ENCODE measurements around the gene SEC14L1.
A peak's percentile ranks its signal among the peaks of the same experiment; 100 is the strongest.

Gene SEC14L1

DNA sequence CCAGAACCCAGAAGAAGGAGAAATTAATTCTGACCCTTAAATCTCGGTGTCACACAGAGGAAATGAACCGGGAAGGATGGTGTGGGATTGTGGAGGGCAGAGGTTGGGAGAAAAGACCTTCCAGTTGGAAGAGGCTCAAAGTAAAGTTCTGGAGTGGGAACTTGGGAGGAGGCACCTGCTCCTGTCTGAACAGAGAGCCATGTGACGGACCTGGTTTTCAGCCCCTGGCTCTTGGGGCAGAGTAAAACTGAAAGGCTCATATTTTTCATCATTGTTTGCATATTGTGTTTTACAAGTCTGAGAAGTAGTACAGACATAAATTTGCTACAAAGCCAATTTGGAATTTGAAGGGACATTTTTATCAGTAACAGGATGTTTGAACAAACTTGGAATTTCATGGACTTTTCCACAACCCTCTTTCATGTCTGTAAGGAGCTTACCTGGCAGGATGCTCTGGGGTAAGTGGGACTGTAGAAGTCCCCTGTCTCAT is 24.4 kb upstream of the SEC14L1 start:
- no peak for DNase-seq (ENCODE audit: low read depth)

DNA sequence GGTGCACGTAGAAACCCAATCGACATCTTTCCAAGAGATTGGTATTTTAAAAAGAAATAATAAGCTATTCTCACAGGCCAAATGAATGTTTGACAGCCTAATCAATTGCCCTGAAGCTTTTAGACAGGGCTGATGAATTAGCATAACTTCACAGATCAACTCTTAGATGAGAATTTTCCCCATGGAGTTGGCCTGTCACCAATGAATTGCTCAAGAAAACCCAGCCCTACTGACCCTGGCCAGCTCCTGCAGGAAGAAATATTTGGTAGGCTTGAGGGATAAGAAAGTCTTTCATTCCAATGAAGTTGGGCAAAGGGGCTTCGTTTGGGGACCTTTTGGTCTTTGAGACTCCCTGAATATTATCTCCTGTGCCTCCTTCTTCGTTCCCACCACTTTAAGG is 23.4 kb upstream of the SEC14L1 start:
- DNase-seq (ENCODE audit: low read depth) = no peak

DNA sequence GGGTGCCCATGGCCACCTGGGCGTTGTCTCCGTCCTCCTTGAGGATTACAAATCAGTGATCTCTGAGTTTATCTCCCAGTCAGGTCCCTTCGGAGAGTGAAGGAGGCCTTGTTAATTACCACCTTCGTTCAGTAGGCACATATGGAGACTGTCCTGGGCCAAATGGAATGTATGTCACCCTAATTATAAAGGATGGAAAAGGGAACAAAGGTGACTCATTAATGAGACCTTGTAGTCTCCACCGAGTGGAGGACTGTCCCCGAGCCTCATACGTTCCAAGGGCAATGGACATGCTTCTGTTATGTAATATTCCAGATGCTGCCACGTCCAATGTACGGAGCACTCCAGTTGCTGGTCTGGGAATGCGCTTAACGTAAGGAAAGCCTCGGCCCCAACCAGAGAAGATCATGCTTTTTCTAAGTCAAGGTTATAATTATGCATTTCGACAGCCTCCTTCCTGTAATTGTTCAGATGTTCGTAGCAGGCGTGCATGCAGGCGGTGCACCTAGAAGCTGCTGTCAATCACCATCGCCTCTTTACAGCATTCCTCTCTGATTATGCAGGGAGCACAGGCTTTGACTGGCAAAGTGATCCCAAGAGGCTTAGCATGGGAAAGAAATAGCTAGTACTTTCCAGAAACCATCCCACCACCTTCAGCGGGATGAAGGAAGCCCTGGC is 22.4 kb upstream of the SEC14L1 start:
- DNase-seq (ENCODE audit: low read depth) = no peak

DNA sequence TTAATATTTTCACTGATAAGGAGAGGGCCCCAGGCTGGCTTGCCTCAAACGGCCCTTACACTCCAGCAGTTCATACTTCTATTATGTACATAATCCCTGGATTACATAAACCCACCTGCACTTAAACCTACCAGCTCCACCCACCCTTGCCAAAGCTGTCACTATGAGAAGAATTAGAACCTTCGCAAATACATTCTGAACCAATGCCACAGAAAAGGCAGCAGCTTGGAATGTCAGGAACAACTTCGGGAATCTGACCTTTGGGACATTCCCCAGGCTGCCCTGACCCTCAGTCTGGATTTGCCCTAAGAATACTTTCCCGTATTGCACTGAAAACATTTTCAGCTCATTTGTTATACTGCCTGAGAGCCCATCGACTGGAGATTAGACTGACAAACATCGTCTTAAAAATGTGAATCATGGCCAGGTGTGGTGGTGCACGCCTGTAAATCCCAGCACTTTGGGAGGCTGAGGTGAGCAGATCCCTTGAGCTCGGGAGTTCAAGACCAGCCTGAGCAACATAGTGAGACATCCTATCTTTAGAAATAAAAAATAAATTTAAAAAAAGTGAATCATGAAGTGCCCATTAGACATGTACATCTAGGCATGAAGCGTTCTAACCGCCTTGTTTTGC is 21.0 kb upstream of the SEC14L1 start:
- no peak for DNase-seq (ENCODE audit: low read depth)

DNA sequence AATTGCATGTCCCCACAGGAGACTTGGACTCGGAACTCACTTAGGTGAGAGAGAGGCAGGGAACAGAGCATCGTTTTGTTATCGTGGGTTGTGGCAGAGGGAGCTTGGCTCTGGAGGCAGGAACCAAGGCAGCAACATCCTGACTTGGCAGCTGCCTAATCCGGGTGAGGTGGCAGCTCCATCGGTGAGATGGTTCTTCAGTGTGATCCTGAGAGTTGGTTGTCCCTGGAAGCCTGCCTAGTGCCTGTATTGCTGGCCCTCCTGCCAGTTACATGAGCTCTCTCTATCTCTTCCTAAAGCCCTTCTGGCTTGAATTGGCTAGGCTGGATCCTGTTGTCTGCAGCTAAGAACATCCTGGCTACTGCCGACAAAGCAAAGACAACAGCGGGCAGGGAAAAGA is 19.9 kb upstream of the SEC14L1 start:
- no peak for DNase-seq (ENCODE audit: low read depth)

- DNase-seq (ENCODE audit: low read depth) = no peak
Observed at GRCh38 chr17:77124192-77124889, 16.4 kb upstream of the SEC14L1 start.

DNA sequence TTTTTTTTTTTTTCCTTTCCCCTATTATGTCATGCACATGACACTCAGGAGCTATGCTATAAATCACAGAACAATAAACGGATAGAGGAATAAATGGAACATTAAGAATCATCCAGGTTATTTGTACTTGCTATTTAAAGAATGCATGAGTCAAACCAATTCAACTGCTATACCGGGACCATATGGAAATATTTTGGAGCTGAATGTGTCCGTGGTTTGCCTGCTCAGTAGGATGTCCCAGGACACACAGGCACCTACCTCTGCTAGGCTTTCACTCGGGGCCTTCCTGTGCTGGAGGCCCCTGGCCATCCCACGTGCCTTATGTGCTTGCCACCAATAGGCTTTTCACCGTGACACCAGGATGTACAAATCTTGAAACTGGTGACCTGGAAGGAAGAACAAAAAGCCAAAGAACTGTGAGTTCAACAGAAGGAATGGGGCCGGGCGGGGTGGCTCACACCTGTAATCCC is 15.3 kb upstream of the SEC14L1 start:
- no peak for DNase-seq (ENCODE audit: low read depth)

DNA sequence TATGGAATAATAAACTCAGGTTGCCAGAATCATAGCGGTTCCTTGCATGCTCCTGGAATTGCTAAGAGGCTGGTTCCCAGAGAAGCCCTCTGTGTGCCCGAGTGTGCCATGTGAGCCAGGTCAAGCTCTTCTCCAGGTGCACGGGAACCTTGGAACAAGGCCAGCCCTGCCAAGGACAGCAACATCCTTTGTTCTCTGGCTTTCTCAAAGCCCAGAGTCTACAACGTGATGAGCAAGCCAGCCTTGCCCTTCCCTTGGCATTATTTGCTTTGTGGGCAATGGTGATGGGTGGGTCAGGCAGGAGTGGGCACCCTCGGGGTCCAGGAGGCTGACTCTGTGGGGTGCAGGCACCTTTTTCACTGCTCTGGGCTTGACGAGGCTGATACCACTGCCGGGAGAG is 14.2 kb upstream of the SEC14L1 start:
- DNase-seq (ENCODE audit: low read depth) = no peak

DNA sequence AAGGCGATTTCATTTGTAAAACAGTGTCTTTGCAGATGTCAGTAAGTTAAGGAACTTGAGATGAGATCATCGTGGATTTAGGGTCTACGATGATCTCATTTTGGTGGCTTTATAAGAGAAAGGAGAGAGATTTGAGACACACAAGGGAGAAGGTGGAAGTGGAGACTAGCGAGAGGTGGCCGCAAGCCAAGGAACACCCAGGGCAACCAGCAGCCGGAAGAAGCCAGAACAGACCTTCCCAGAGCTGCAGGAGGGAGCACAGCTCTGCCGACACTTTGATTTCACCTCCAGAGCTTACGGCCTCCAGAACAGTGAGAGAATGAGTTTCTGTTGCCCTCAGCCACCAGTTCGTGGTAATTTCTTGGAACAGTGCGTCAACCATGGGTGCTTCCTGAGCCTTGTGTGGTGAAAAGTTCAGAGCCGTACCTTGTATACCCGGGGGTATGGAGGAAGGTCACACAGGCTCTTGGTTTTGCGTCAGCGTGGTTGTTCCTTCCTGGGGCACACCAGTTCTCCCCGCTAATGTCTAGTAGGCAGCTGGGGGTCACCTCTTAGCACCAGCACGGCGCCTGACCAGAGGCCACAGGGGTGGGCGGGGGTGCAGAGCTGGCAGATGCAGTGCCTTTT is 12.9 kb upstream of the SEC14L1 start:
- peak; percentile 57 for DNase-seq (ENCODE audit: low read depth)

DNA sequence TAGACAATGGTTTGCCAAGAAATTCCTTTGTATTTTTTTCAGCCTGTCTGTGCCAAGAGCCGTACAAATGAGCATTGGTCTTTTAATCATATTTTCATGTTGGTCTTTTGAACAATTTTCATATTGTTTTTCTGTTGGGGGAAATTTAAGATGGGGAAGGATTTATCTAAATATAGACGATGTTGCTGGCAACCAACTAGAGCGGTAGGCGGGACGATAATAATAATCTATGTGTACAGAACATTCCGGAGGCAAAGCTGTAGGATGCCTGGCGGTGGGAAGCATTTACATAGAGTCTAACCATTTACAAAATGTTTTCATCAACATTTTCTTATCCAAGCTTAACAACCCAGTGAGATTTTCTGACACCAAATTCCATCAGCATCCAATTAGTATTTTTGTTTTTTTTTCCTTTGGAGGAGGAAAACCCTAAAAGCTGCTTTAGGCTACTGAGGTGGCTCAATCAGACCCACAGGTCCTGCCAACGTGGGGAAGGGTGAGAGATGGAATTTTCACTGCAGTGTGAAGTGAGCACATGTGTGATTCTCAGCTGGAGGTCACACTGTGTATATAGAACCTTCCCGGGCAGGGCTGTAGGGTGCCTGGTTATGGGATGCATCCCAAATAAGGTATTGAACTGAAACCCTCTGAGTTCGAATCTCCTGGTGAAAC is 11.7 kb upstream of the SEC14L1 start:
- no peak for DNase-seq (ENCODE audit: low read depth)

- no peak for DNase-seq (ENCODE audit: low read depth)
Observed at GRCh38 chr17:77129568-77130301, 11.0 kb upstream of the SEC14L1 start.

- no peak for DNase-seq (ENCODE audit: low read depth)
Observed at GRCh38 chr17:77130525-77130924, 10.2 kb upstream of the SEC14L1 start.

GRCh38 chr17:77131904-77132303 is 8.9 kb upstream of the SEC14L1 start:
- DNase-seq (ENCODE audit: low read depth) = no peak

- DNase-seq (ENCODE audit: low read depth) = no peak
Observed at GRCh38 chr17:77132411-77133086, 8.2 kb upstream of the SEC14L1 start.

- DNase-seq (ENCODE audit: low read depth) = no peak
Observed at GRCh38 chr17:77133087-77133638, 7.6 kb upstream of the SEC14L1 start.

DNA sequence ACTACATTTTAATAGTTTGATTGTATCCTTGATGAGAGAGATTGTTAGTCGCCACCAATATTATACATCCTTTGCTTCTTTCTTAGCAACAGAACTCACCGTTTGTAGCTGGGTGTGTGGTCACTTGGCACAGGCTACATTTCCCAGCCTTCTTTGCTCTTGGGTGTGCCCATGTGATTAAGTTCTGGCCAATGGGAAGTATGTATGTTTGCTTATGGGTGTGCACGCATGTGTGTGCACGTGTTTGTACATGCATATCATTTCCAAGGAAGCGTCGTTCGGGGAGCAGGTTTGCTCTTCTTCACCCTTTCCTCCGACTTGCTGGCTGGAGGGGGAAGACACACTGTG is 4.4 kb upstream of the SEC14L1 start:
- DNase-seq (ENCODE audit: low read depth) = no peak

GRCh38 chr17:77137111-77137510 is 3.7 kb upstream of the SEC14L1 start:
- no peak for DNase-seq (ENCODE audit: low read depth)

- peak; percentile 26 for DNase-seq (ENCODE audit: low read depth)
Observed at GRCh38 chr17:77137886-77138285, 2.9 kb upstream of the SEC14L1 start.

DNA sequence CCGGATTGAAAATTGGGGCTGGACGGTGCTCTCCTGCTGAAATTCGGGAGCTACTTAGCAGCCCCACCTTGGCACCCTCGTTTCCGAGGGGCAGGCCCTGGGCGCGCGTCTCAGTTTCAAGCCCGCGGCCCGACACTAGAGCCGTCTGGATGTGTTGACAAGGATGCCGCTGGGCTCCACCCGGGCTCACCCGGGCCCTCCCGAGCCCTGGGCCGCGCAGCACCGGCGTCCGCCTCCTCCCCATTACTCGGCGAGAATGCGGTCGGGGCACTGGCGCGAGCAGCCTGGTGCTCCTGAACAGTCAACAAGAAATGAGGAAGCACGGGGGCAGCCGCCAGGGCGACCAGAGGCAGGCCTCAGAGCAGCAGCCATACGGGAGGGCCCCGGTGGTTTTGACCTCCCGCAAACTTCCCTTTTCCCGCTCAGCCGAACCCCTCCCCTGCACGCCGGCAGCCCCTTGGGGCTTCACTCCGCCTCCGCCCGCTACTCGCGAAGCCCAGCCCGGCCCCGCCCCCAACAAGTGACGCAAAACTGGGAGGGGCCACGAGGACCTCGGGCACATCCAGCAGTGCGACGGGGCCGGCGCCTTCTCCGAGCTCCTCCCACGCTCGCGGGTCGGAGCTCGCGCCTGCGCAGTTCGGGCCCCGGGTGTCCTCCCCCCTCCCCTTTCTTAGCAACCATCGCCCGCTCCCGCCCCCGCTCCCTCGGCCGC is 447 bp upstream of the SEC14L1 start:
- DNase-seq (ENCODE audit: low read depth) = peak; percentile 100
